Liver (tissue), 9 donors: ENCODE results near the gene MTHFD1. TPM values are rescaled to one million over a fixed set of nuclear protein-coding genes. Genes with fewer than 3 reads are reported as not detected.

Experiments
- DNase-seq: peaks from one replicate; pipeline ENCODE4 v3.0.0-alpha.2; 2017; ENCODE audit warnings: low spot score
- H3K27ac ChIP-seq, 2 donors: one replicate each; pipeline ENCODE4 v1.7.0; 2013; ENCODE audit warnings: inconsistent platforms in 2 of 2, low read length in 2 of 2, control low read depth in 1 of 2, low read depth in 1 of 2, mild to moderate bottlenecking in 1 of 2
- H3K27me3 ChIP-seq, 4 donors: one replicate each; pipeline versions ENCODE4 v1.6.1 to v1.7.0; 2013; ENCODE audit warnings: low read length in 3 of 4, inconsistent platforms in 1 of 4, mild to moderate bottlenecking in 1 of 4, moderate library complexity in 1 of 4; ENCODE audit not compliant: control insufficient read depth in 4 of 4, insufficient read depth in 4 of 4
- H3K36me3 ChIP-seq, 4 donors: one replicate each; pipeline versions ENCODE4 v1.6.1 to v1.7.0; 2013; ENCODE audit warnings: low read length in 3 of 4, mild to moderate bottlenecking in 3 of 4, low read depth in 1 of 4, moderate library complexity in 1 of 4; ENCODE audit not compliant: control insufficient read depth in 4 of 4, insufficient read depth in 3 of 4
- H3K4me1 ChIP-seq, 4 donors: one replicate each; pipeline versions ENCODE4 v1.6.1 to v1.7.0; 2013; ENCODE audit warnings: low read length in 3 of 4, mild to moderate bottlenecking in 3 of 4, moderate library complexity in 1 of 4; ENCODE audit not compliant: control insufficient read depth in 4 of 4, insufficient read depth in 4 of 4
- H3K4me3 ChIP-seq, 3 donors: one replicate each; pipeline versions ENCODE4 v1.6.1 to v1.7.0; 2013; ENCODE audit warnings: low read length in 3 of 3, control low read depth in 1 of 3, low read depth in 1 of 3, mild to moderate bottlenecking in 1 of 3
- H3K9ac ChIP-seq, 2 donors: one replicate each; pipeline ENCODE4 v1.7.0; 2013; ENCODE audit warnings: low read length in 2 of 2, mild to moderate bottlenecking in 2 of 2, moderate library complexity in 2 of 2, control low read depth in 1 of 2, low read depth in 1 of 2
- H3K9me3 ChIP-seq, 4 donors: one replicate each; pipeline versions ENCODE4 v1.6.1 to v1.7.0; 2013; ENCODE audit warnings: low read length in 3 of 4; ENCODE audit not compliant: control insufficient read depth in 4 of 4
- FOXA1 ChIP-seq: IDR thresholded peaks from 2 replicates; pipeline ENCODE4 v1.6.1; 2016; ENCODE audit warnings: antibody characterized with exemption
- FOXA2 ChIP-seq: IDR thresholded peaks from 2 replicates; pipeline ENCODE4 v1.6.1; 2016; ENCODE audit warnings: antibody characterized with exemption
- GABPA ChIP-seq, 2 donors: IDR thresholded peaks in 1 of 2; conservative IDR thresholded peaks in 1 of 2; 2 replicates each; pipeline ENCODE4 v1.6.1; 2016; ENCODE audit warnings: antibody characterized with exemption in 2 of 2, mild to moderate bottlenecking in 1 of 2, moderate library complexity in 1 of 2
- HNF4A ChIP-seq, 2 donors: conservative IDR thresholded peaks; 2 replicates each; pipeline ENCODE4 v1.6.1; 2016; ENCODE audit warnings: antibody characterized with exemption in 2 of 2, mild to moderate bottlenecking in 2 of 2
- HNF4G ChIP-seq: IDR thresholded peaks from 2 replicates; pipeline ENCODE4 v1.6.1; 2016; ENCODE audit warnings: antibody characterized with exemption
- JUND ChIP-seq, 2 donors: IDR thresholded peaks; 2 replicates each; pipeline ENCODE4 v1.6.1; 2016; ENCODE audit warnings: antibody characterized with exemption in 2 of 2
- NR2F2 ChIP-seq: IDR thresholded peaks from 2 replicates; pipeline ENCODE4 v1.6.1; 2016; ENCODE audit warnings: antibody characterized with exemption
- RAD21 ChIP-seq, 2 donors: IDR thresholded peaks; 2 replicates each; pipeline ENCODE4 v1.6.1; 2016; ENCODE audit warnings: antibody characterized with exemption in 2 of 2, mild to moderate bottlenecking in 2 of 2
- RXRA ChIP-seq, 2 donors: IDR thresholded peaks; 2 replicates each; pipeline ENCODE4 v1.6.1; 2017 to 2018; ENCODE audit warnings: antibody characterized with exemption in 2 of 2, mild to moderate bottlenecking in 1 of 2
- SP1 ChIP-seq: IDR thresholded peaks from 2 replicates; pipeline ENCODE4 v1.6.1; 2018; ENCODE audit warnings: antibody characterized with exemption, mild to moderate bottlenecking
- TAF1 ChIP-seq: conservative IDR thresholded peaks from 2 replicates; pipeline ENCODE4 v1.6.1; 2016; ENCODE audit warnings: antibody characterized with exemption, mild to moderate bottlenecking
- YY1 ChIP-seq: IDR thresholded peaks from 2 replicates; pipeline ENCODE4 v1.6.1; 2016; ENCODE audit warnings: antibody characterized with exemption, mild to moderate bottlenecking
- WGBS: extraction: QIAGEN DNeasy Blood & Tissue Kit; methylation state at CpG from one replicate; pipeline ENCODE4 v1.1.7; 2013; 5-methylcytosine and 5-hydroxymethylcytosine counted together
- polyA plus RNA-seq, 2 donors: library from polyadenylated mRNA; stranded (reverse) in 1 of 2; unstranded in 1 of 2; fragments of 200-250 nt in 1 of 2; fragments of >200 nt in 1 of 2; fragmentation: Nextera tagmentation in 1 of 2; extraction: Ambion mirVana in 1 of 2; gene quantifications; one replicate each; pipeline versions ENCODE4 v1.2.1 to v1.2.3, GENCODE V29; 2013 to 2015
- total RNA-seq, 2 donors: library from RNA; depleted of rRNA; stranded (reverse); fragments of >200 nt; gene quantifications; one replicate each; pipeline ENCODE4 v1.2.3, GENCODE V29; 2014
- TF ChIP-seq, protein P1 (sequence below): IDR thresholded peaks from 2 replicates; pipeline ENCODE4 v1.6.1; 2016; ENCODE audit warnings: antibody characterized with exemption, mild to moderate bottlenecking
- TF ChIP-seq, protein P2 (sequence below): fragments of 150-350 bp; IDR thresholded peaks from 2 replicates; pipeline ENCODE4 v1.5.1; 2017; ENCODE audit warnings: improper control_type of control experiment, low read depth, low read length; ENCODE audit not compliant: missing input control
- TF ChIP-seq, protein P3 (sequence below): IDR thresholded peaks from 2 replicates; pipeline ENCODE4 v1.6.1; 2016; ENCODE audit warnings: antibody characterized with exemption
- TF ChIP-seq, protein P4 (sequence below): IDR thresholded peaks from 2 replicates; pipeline ENCODE4 v1.6.1; 2016; ENCODE audit warnings: antibody characterized with exemption
- TF ChIP-seq, protein P5 (sequence below): IDR thresholded peaks from 2 replicates; pipeline ENCODE4 v1.6.1; 2016; ENCODE audit warnings: antibody characterized with exemption
- donor health status: healthy.
- donor health status: healthy.
- donor health status: healthy.
- donor health status: healthy.
- donor health status: healthy.

The MTHFD1 gene
- total and polyA plus RNA-seq, 4 donors, result 43.8 to 203 (median 122) TPM

DNA sequence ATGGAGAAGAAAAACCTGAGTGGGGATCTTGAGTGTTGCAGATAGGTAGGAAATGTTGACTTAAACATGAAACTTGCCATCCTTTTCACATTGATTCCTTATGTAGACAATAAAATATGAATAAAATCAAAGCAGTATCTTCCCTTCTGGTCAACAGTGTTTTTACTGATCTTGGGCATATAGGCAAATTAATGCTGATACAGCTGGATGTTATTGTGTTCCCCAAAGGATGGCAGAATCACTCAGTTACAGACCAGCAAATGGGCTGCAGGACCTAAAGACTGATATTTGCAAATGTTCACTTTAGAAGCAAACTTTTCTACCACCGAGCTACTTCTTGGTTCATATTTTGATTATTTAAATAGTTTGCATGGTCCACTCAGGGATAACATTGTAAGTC is 33.9 kb downstream of the MTHFD1 start:
- no peak overlapping the region for H3K4me3 ChIP-seq
- DNase-seq, result no peak
- H3K4me1 ChIP-seq, result no peaks in the 10 kb centered on the region
- no peaks in the 10 kb centered on the region for H3K9me3 ChIP-seq
- no peaks in the 10 kb centered on the region for H3K27me3 ChIP-seq
- WGBS, result 93% methylated on average over 1 of the region's 1 CpG
- H3K27ac ChIP-seq, result no peak overlapping the region
- H3K9ac ChIP-seq, result no peak overlapping the region
- peaks cover 15 to 84% (median 78%) of the 10 kb centered on the region in 4 donors for H3K36me3 ChIP-seq
- no peak for TF ChIP-seq FOXA1
- no peak for TF ChIP-seq HNF4A (conservative IDR thresholded peaks at IDR 0.05)
- TF ChIP-seq FOXA2, result no peak
- no peak for TF ChIP-seq GABPA (IDR thresholded peaks at IDR 0.05 in 1 of 2, conservative IDR thresholded peaks at IDR 0.05 in 1 of 2)
- TF ChIP-seq, protein P1, sequence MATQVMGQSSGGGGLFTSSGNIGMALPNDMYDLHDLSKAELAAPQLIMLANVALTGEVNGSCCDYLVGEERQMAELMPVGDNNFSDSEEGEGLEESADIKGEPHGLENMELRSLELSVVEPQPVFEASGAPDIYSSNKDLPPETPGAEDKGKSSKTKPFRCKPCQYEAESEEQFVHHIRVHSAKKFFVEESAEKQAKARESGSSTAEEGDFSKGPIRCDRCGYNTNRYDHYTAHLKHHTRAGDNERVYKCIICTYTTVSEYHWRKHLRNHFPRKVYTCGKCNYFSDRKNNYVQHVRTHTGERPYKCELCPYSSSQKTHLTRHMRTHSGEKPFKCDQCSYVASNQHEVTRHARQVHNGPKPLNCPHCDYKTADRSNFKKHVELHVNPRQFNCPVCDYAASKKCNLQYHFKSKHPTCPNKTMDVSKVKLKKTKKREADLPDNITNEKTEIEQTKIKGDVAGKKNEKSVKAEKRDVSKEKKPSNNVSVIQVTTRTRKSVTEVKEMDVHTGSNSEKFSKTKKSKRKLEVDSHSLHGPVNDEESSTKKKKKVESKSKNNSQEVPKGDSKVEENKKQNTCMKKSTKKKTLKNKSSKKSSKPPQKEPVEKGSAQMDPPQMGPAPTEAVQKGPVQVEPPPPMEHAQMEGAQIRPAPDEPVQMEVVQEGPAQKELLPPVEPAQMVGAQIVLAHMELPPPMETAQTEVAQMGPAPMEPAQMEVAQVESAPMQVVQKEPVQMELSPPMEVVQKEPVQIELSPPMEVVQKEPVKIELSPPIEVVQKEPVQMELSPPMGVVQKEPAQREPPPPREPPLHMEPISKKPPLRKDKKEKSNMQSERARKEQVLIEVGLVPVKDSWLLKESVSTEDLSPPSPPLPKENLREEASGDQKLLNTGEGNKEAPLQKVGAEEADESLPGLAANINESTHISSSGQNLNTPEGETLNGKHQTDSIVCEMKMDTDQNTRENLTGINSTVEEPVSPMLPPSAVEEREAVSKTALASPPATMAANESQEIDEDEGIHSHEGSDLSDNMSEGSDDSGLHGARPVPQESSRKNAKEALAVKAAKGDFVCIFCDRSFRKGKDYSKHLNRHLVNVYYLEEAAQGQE, result no peak
- TF ChIP-seq HNF4G, result no peak
- TF ChIP-seq, protein P2, sequence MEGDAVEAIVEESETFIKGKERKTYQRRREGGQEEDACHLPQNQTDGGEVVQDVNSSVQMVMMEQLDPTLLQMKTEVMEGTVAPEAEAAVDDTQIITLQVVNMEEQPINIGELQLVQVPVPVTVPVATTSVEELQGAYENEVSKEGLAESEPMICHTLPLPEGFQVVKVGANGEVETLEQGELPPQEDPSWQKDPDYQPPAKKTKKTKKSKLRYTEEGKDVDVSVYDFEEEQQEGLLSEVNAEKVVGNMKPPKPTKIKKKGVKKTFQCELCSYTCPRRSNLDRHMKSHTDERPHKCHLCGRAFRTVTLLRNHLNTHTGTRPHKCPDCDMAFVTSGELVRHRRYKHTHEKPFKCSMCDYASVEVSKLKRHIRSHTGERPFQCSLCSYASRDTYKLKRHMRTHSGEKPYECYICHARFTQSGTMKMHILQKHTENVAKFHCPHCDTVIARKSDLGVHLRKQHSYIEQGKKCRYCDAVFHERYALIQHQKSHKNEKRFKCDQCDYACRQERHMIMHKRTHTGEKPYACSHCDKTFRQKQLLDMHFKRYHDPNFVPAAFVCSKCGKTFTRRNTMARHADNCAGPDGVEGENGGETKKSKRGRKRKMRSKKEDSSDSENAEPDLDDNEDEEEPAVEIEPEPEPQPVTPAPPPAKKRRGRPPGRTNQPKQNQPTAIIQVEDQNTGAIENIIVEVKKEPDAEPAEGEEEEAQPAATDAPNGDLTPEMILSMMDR, result no peak
- TF ChIP-seq JUND (IDR thresholded peaks at IDR 0.05), result no peak
- TF ChIP-seq, protein P3, sequence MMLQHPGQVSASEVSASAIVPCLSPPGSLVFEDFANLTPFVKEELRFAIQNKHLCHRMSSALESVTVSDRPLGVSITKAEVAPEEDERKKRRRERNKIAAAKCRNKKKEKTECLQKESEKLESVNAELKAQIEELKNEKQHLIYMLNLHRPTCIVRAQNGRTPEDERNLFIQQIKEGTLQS, result no peak
- no peak for TF ChIP-seq SP1
- TF ChIP-seq RAD21 (IDR thresholded peaks at IDR 0.05), result no peak
- no peak for TF ChIP-seq NR2F2

DNA sequence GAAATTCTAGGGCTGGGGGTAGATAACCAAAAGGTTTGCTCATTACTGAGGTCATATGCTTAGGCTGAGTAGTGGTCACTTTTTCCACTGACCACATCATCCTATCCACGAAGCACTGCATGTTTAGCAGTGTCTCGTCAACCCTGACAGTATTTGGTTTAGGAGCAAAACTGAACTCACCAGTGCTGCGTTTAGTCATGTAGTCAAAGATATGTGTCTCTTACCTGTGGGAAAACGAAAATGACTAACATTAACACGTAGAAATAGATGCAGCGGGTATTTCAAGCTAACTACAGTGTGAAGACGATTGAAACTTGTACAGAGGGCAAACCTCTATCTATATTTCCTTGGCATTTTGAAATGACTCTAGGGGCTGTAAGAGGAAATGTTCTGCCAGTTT is 34.6 kb downstream of the MTHFD1 start:
- Histone ChIP-seq H3K9ac (no peak overlapping the region), H3K4me1 (no peaks in the 10 kb centered on the region), H3K9me3 (no peaks in the 10 kb centered on the region), H3K36me3 (peaks cover 12 to 84% (median 78%) of the 10 kb centered on the region in 4 donors), H3K27me3 (no peaks in the 10 kb centered on the region), H3K4me3 (no peak overlapping the region), H3K27ac (no peak overlapping the region)
- no peak for DNase-seq
- WGBS, result 95% methylated on average over 7 of the region's 7 CpGs
- no peak for TF ChIP-seq YY1
- no peak for TF ChIP-seq JUND (IDR thresholded peaks at IDR 0.05)
- TF ChIP-seq, protein P4, sequence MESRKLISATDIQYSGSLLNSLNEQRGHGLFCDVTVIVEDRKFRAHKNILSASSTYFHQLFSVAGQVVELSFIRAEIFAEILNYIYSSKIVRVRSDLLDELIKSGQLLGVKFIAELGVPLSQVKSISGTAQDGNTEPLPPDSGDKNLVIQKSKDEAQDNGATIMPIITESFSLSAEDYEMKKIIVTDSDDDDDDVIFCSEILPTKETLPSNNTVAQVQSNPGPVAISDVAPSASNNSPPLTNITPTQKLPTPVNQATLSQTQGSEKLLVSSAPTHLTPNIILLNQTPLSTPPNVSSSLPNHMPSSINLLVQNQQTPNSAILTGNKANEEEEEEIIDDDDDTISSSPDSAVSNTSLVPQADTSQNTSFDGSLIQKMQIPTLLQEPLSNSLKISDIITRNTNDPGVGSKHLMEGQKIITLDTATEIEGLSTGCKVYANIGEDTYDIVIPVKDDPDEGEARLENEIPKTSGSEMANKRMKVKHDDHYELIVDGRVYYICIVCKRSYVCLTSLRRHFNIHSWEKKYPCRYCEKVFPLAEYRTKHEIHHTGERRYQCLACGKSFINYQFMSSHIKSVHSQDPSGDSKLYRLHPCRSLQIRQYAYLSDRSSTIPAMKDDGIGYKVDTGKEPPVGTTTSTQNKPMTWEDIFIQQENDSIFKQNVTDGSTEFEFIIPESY, result no peak
- TF ChIP-seq, protein P1, result no peak
- no peak for TF ChIP-seq HNF4A (conservative IDR thresholded peaks at IDR 0.05)
- TF ChIP-seq HNF4G, result no peak
- TF ChIP-seq RXRA (IDR thresholded peaks at IDR 0.05), result no peak
- TF ChIP-seq, protein P5, sequence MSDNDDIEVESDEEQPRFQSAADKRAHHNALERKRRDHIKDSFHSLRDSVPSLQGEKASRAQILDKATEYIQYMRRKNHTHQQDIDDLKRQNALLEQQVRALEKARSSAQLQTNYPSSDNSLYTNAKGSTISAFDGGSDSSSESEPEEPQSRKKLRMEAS, result no peak
- TF ChIP-seq NR2F2, result no peak
- TF ChIP-seq RAD21 (IDR thresholded peaks at IDR 0.05), result no peak
- TF ChIP-seq, protein P3, result no peak
- no peak for TF ChIP-seq TAF1
